ES-I3 (cell line): ENCODE measurements around the gene LOXL4.
"Not testable (repeated sequence)": the region's sequence is repeated elsewhere in the genome, so short reads cannot be mapped to it uniquely, and the experiment has no call there.

ENCODE experiments used
- H3K36me3 ChIP-seq: 2 replicates; pipeline ENCODE4 v1.6.1; 2013; ENCODE audit warnings: mild to moderate bottlenecking, low read length, control low read depth, moderate library complexity; ENCODE audit not compliant: insufficient read depth
- H3K4me1 ChIP-seq: 2 replicates; pipeline ENCODE4 v1.6.1; 2013; ENCODE audit warnings: mild to moderate bottlenecking, control low read depth, low read length; ENCODE audit not compliant: insufficient read depth
- H3K9ac ChIP-seq: 2 replicates; pipeline ENCODE4 v1.6.1; 2013; ENCODE audit warnings: low read depth, mild to moderate bottlenecking, low read length, moderate library complexity
- H3K9me3 ChIP-seq: 2 replicates; pipeline ENCODE4 v1.6.1; 2013; ENCODE audit warnings: mild to moderate bottlenecking, low read length, moderate library complexity; ENCODE audit not compliant: control insufficient read depth, insufficient read depth

Gene LOXL4

DNA sequence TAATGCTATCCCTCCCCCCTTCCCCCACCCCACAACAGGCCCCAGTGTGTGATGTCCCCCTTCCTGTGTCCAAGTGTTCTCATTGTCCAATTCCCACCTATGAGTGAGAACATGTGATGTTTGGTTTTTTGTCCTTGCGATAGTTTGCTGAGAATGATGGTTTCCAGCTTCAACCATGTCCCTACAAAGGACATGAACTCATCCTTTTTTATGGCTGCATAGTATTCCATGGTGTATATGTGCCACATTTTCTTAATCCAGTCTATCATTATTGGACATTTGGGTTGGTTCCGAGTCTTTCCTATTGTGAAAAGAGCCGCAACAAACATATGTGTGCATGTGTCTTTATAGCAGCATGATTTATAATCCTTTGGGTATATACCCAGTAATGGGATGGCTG, 40.3 kb downstream of the LOXL4 start:
- H3K9me3 ChIP-seq, H3K9ac ChIP-seq, H3K4me1 ChIP-seq, H3K36me3 ChIP-seq: not testable (repeated sequence)

DNA sequence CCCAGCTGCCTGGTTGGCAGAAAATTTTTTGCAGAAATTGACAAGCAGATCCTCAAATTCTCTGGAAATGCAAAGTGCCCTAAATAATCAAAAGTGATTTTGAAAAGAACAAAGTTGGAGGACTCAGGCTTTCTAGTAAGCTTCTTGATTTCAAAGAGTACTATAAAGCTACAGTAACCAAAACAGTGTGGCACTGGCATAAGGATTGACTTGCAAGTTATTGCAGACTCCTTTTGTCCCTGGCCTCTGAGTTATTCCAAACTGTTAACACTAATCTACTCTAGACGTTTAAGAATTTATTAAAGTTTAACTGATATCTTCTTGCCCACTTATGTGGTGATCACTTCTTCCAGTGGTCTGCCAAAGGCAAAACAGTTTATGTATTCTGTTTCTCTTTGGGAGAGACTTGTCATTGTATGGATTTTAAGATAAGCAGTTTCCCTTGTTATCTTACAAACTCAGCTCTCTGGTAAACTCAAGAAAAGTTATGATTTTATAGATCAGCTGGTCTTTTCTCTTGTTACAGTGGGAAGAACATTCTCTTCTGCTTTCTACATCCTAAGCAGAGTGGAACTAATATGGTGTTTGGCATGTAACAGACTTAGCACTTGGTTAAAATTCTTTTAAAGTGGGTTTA, 41.4 kb downstream of the LOXL4 start:
- no peak overlapping the region for H3K9ac ChIP-seq
- H3K4me1 ChIP-seq, result no peaks in the 10 kb centered on the region
- no peaks in the 10 kb centered on the region; the same call in 1 of the 2 replicates for H3K9me3 ChIP-seq
- H3K36me3 ChIP-seq, result no peaks in the 10 kb centered on the region

GRCh38 chr10:98224996-98225395, 43.0 kb downstream of the LOXL4 start:
- Histone ChIP-seq H3K36me3 (no peaks in the 10 kb centered on the region), H3K4me1 (no peaks in the 10 kb centered on the region), H3K9ac (no peak overlapping the region), H3K9me3 (no peaks in the 10 kb centered on the region; the same call in 1 of the 2 replicates)

GRCh38 chr10:98224509-98224908, 43.5 kb downstream of the LOXL4 start:
- Histone ChIP-seq H3K4me1 (no peaks in the 10 kb centered on the region), H3K9me3 (no peaks in the 10 kb centered on the region; the same call in 1 of the 2 replicates), H3K36me3 (no peaks in the 10 kb centered on the region), H3K9ac (no peak overlapping the region)

- no peaks in the 10 kb centered on the region for H3K36me3 ChIP-seq
- H3K4me1 ChIP-seq, result no peaks in the 10 kb centered on the region
Observed at GRCh38 chr10:98223874-98224273, 44.1 kb downstream of the LOXL4 start.

DNA sequence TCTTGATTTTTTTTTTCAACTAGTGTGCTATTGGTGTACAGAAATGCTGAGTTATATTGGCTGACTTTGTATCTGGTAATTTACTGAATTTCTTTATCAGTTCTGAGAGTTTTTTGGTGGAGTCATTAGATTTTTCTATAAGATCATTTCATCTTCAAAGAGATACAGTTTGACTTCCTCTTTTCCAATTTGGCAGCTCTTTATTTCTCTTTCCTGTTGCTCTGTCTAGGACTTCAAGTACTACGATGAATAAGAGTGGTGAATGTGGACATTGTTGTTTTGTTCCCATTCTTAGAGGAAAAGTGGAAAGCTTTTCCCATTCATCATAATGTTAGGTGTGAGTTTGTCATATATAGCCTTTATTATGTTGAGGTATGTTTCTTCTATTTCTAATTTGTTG, 50.2 kb downstream of the LOXL4 start:
- Histone ChIP-seq H3K36me3 (no peaks in the 10 kb centered on the region), H3K9me3 (0 out of 2 replicates have a peak, but pooled peaks cover 3% of the 10 kb centered on the region), H3K4me1 (no peaks in the 10 kb centered on the region), H3K9ac (no peak overlapping the region)

More at GRCh38 chr10:98223874-98224273, 44.1 kb downstream of the LOXL4 start:
- no peak overlapping the region for H3K9ac ChIP-seq
- H3K9me3 ChIP-seq, result peaks cover 3% of the 10 kb centered on the region; the same call in 1 of the 2 replicates

DNA sequence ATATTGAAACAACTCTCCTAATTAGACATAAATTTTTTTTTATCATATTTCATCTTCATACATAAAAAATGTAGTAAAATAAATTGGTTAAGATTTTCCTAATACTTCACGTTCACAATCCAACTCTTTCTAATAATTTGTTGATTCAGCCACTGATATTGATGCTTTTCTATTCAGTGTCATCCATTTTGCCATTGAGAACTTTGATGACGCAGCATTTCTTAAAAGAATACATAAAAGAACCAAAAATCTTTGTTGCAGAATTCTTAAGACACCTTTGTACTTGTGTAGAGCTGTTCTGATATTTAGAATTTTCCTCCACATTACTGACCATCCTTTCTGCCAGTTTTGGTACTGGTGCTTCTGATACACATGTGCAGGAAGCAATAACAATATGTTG, 52.6 kb downstream of the LOXL4 start:
- no peaks in the 10 kb centered on the region for H3K4me1 ChIP-seq
- no peak overlapping the region for H3K9ac ChIP-seq
- no peaks in the 10 kb centered on the region for H3K36me3 ChIP-seq
- H3K9me3 ChIP-seq, result 0 out of 2 replicates have a peak, but pooled peaks cover 3% of the 10 kb centered on the region

GRCh38 chr10:98213740-98214139, 54.3 kb downstream of the LOXL4 start:
- Histone ChIP-seq H3K9ac (no peak overlapping the region), H3K36me3 (no peaks in the 10 kb centered on the region), H3K9me3 (no peaks in the 10 kb centered on the region), H3K4me1 (no peaks in the 10 kb centered on the region)

DNA sequence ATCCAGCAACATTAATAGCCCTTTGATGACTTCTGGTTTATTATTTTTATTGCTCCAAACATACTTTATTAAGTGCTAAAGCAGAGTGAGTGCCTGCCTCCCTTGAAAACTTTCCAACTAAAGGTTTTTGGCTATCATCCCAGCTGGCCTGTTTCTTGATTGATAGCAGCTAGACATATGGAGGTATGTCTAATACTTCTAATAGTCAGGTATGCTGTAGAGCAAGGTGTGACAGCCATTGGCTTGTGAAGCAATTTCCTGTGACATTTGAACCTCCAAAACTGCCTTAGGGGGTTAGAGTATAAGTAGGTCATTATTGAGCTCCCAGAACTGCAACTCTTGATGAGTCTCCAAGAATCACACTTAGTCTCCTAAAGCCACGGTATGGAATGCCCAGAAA, 55.8 kb downstream of the LOXL4 start:
- Histone ChIP-seq H3K9ac (no peak overlapping the region), H3K36me3 (no peaks in the 10 kb centered on the region), H3K9me3 (no peaks in the 10 kb centered on the region), H3K4me1 (no peaks in the 10 kb centered on the region)

GRCh38 chr10:98209441-98209840, 58.6 kb downstream of the LOXL4 start:
- no peak overlapping the region for H3K9ac ChIP-seq
- H3K36me3 ChIP-seq, result no peaks in the 10 kb centered on the region
- no peaks in the 10 kb centered on the region for H3K9me3 ChIP-seq
- no peaks in the 10 kb centered on the region for H3K4me1 ChIP-seq

DNA sequence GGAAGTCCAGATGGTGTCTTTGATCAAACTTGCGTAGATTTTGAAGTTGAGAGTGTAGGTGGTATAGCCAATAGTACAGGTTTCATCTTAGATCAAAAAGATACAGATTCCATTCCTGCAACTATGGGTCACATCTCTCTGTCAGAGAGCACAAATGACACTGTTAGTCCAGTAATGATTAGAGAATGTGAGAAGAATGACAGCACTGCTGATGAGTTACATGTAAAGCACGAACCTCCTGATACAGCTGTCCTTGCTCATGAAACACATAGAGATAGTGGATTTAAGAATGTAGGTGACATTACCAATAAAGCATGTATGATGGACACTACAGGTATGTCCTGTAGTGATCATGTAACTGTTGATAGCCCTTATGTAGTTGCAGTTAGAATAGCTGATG, 59.1 kb downstream of the LOXL4 start:
- Histone ChIP-seq H3K36me3 (no peaks in the 10 kb centered on the region), H3K9ac (no peak overlapping the region), H3K4me1 (no peaks in the 10 kb centered on the region), H3K9me3 (no peaks in the 10 kb centered on the region)

DNA sequence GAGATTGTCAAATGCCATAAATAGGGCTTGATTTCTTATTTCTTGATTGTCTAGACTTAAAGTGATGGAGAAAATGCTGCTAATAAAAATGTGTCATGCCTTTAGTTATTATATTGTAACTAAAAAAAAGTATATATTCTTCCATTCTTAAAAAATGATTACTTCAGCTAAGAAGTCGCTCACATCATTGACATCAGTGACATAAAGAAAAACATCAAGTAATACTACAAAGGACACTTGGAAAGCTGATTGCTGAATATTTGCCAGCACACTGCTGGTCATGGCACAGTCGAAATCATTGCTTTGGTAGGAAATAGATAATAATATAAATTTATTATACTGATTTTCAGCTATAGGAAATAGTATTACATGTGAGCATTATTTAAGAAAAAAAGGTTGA, 62.6 kb downstream of the LOXL4 start:
- Histone ChIP-seq H3K36me3 (no peaks in the 10 kb centered on the region), H3K4me1 (no peaks in the 10 kb centered on the region), H3K9ac (no peak overlapping the region), H3K9me3 (no peaks in the 10 kb centered on the region)

- 0 out of 2 replicates have a peak, but pooled peaks cover 4% of the 10 kb centered on the region for H3K4me1 ChIP-seq
- no peak overlapping the region for H3K9ac ChIP-seq
- no peaks in the 10 kb centered on the region for H3K9me3 ChIP-seq
- no peaks in the 10 kb centered on the region for H3K36me3 ChIP-seq
Observed at GRCh38 chr10:98202378-98202777, 65.6 kb downstream of the LOXL4 start.

DNA sequence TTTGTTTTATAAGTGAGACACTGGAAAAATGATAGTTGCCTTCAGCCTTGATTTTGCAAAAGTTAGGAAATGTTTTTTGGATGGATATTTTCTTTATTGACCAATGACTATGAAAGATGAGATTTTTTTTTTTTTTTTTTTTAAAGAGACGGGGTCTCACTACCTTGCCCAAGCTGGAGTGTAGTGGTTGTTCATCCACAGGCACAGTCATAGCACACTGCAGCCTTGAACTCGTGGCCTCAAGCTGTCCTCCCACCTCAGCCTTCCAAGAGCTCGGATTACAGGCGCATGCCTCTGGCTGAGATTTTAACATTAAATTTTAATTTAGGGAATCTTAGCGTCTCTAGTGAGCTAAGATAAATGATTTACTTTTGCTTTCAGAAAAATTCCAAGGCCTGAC, 66.2 kb downstream of the LOXL4 start:
- no peaks in the 10 kb centered on the region for H3K36me3 ChIP-seq

More for the DNA sequence above, 66.2 kb downstream of the LOXL4 start:
- Histone ChIP-seq H3K4me1 (0 out of 2 replicates have a peak, but pooled peaks cover 4% of the 10 kb centered on the region), H3K9me3 (no peaks in the 10 kb centered on the region), H3K9ac (no peak overlapping the region)
